ENCODE results near the gene KRTAP5-5.

DNA sequence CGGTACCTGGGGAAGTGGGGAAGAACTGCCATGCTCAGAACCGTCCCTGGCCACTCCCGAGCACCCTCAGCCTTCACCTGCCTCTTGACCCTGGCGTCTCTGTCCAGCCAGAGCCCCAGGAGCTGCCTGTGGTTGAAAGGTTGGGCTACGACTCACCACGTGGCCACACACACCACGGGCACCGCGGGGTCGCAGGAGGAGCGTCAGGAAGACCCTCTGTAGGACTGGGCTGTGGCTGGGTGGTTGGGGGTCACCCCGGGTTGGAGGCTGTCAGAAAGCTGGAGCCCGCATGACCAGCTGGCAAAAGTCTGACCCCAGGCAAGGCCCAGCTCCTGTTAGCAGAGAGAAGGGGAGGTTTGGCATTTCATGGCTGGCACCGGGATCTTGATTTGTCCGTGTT is 11.5 kb downstream of the KRTAP5-5 start:
- TF ChIP-seq, protein P1, sequence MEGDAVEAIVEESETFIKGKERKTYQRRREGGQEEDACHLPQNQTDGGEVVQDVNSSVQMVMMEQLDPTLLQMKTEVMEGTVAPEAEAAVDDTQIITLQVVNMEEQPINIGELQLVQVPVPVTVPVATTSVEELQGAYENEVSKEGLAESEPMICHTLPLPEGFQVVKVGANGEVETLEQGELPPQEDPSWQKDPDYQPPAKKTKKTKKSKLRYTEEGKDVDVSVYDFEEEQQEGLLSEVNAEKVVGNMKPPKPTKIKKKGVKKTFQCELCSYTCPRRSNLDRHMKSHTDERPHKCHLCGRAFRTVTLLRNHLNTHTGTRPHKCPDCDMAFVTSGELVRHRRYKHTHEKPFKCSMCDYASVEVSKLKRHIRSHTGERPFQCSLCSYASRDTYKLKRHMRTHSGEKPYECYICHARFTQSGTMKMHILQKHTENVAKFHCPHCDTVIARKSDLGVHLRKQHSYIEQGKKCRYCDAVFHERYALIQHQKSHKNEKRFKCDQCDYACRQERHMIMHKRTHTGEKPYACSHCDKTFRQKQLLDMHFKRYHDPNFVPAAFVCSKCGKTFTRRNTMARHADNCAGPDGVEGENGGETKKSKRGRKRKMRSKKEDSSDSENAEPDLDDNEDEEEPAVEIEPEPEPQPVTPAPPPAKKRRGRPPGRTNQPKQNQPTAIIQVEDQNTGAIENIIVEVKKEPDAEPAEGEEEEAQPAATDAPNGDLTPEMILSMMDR (IDR thresholded peaks at IDR 0.05), result no peak
- no peak for TF ChIP-seq POLR2A (IDR thresholded peaks at IDR 0.05)

All from right lobe of liver (tissue), 4 donors.